ENCODE measurements around the gene PTPRF.
A peak's percentile ranks its signal among the peaks of the same experiment; 100 is the strongest.

The PTPRF gene

GRCh38 chr1:43531906-43532584 lies 1.4 kb downstream of the PTPRF start:
- H3K27me3 ChIP-seq (ENCODE audit: control insufficient read depth, low read length): peaks cover 46% of the 10 kb centered on the region
- H4K20me1 ChIP-seq (ENCODE audit: control insufficient read depth, insufficient read depth, low read depth, low read length): no peaks in the 10 kb centered on the region
- no peaks in the 10 kb centered on the region for H3K9me3 ChIP-seq (ENCODE audit: control insufficient read depth, insufficient read depth, low read length)
- H3K36me3 ChIP-seq (ENCODE audit: control insufficient read depth, low read length): no peaks in the 10 kb centered on the region
- H3F3A ChIP-seq (ENCODE audit: control insufficient read depth, insufficient read depth): no peaks in the 10 kb centered on the region
- no peak overlapping the region for H3K27ac ChIP-seq (ENCODE audit: low read depth, low read length)
- no peaks in the 10 kb centered on the region; the same call in 1 of the 2 replicates for H3K4me1 ChIP-seq (ENCODE audit: control insufficient read depth, low read length)
- no peaks in the 10 kb centered on the region for H3K9me2 ChIP-seq (replicated peaks; ENCODE audit: control insufficient read depth, low read length)
- TF ChIP-seq EZH2phosphoT487 (IDR thresholded peaks at IDR 0.05; ENCODE audit: borderline replicate concordance, low read length): peak; percentile 77; the same call in 1 of the 2 replicates
- no peak for TF ChIP-seq CTCF (IDR thresholded peaks at IDR 0.05; ENCODE audit: low read depth, low read length, poor library complexity, severe bottlenecking)
- no peaks in the 10 kb centered on the region for H3K79me2 ChIP-seq (ENCODE audit: control insufficient read depth, low read length)
- no peak overlapping the region for H3K4me3 ChIP-seq (ENCODE audit: low read length)
- H3K4me2 ChIP-seq (ENCODE audit: low read length): peak overlapping the region; percentile 36; the same call in 1 of the 2 replicates

- Histone ChIP-seq H3K4me1 (ENCODE audit: control insufficient read depth, low read length) (no peaks in the 10 kb centered on the region; the same call in 1 of the 2 replicates), H3K36me3 (ENCODE audit: control insufficient read depth, low read length) (no peaks in the 10 kb centered on the region), H3K9me3 (ENCODE audit: control insufficient read depth, insufficient read depth, low read length) (no peaks in the 10 kb centered on the region), H3K27ac (ENCODE audit: low read depth, low read length) (no peak overlapping the region), H4K20me1 (ENCODE audit: control insufficient read depth, insufficient read depth, low read depth, low read length) (no peaks in the 10 kb centered on the region), H3F3A (ENCODE audit: control insufficient read depth, insufficient read depth) (no peaks in the 10 kb centered on the region), H3K4me2 (ENCODE audit: low read length) (no peak overlapping the region), H3K4me3 (ENCODE audit: low read length) (no peak overlapping the region), H3K79me2 (ENCODE audit: control insufficient read depth, low read length) (no peaks in the 10 kb centered on the region), H3K9me2 (replicated peaks; ENCODE audit: control insufficient read depth, low read length) (no peaks in the 10 kb centered on the region), H3K27me3 (ENCODE audit: control insufficient read depth, low read length) (peaks cover 46% of the 10 kb centered on the region)
- no peak for TF ChIP-seq EZH2phosphoT487 (IDR thresholded peaks at IDR 0.05; ENCODE audit: borderline replicate concordance, low read length)
- no peak for TF ChIP-seq CTCF (IDR thresholded peaks at IDR 0.05; ENCODE audit: low read depth, low read length, poor library complexity, severe bottlenecking)
Observed at GRCh38 chr1:43532716-43533115, 2.0 kb downstream of the PTPRF start.

- no peaks in the 10 kb centered on the region for H3K79me2 ChIP-seq (ENCODE audit: control insufficient read depth, low read length)
- no peaks in the 10 kb centered on the region for H3F3A ChIP-seq (ENCODE audit: control insufficient read depth, insufficient read depth)
- H3K9me3 ChIP-seq (ENCODE audit: control insufficient read depth, insufficient read depth, low read length): no peaks in the 10 kb centered on the region
- H3K4me2 ChIP-seq (ENCODE audit: low read length): no peak overlapping the region
- H3K36me3 ChIP-seq (ENCODE audit: control insufficient read depth, low read length): no peaks in the 10 kb centered on the region
- TF ChIP-seq CTCF (IDR thresholded peaks at IDR 0.05; ENCODE audit: low read depth, low read length, poor library complexity, severe bottlenecking) (no peak), EZH2phosphoT487 (IDR thresholded peaks at IDR 0.05; ENCODE audit: borderline replicate concordance, low read length) (no peak)
- no peaks in the 10 kb centered on the region; the same call in 1 of the 2 replicates for H3K4me1 ChIP-seq (ENCODE audit: control insufficient read depth, low read length)
- H3K27ac ChIP-seq (ENCODE audit: low read depth, low read length): no peak overlapping the region
- H3K4me3 ChIP-seq (ENCODE audit: low read length): no peak overlapping the region
- peaks cover 43% of the 10 kb centered on the region for H3K27me3 ChIP-seq (ENCODE audit: control insufficient read depth, low read length)
- H3K9me2 ChIP-seq (replicated peaks; ENCODE audit: control insufficient read depth, low read length): no peaks in the 10 kb centered on the region
- no peaks in the 10 kb centered on the region for H4K20me1 ChIP-seq (ENCODE audit: control insufficient read depth, insufficient read depth, low read depth, low read length)
Observed at GRCh38 chr1:43533584-43533983, 2.9 kb downstream of the PTPRF start.
